Thymus (tissue), 11 donors: ENCODE results near the gene TXNRD2. TPM values are rescaled to one million over a fixed set of nuclear protein-coding genes. Genes with fewer than 3 reads are reported as not detected.

ENCODE experiments used
- DNase-seq, 9 donors: peaks; one replicate each; pipeline ENCODE4 v3.0.0-alpha.2; 2013; ENCODE audit warnings: low spot score in 9 of 9, low read depth in 6 of 9, missing footprints in 1 of 9
- H3K27ac ChIP-seq, 2 donors: one replicate each; pipeline ENCODE4 v1.5.1; 2013; ENCODE audit warnings: control low read depth in 1 of 2, low read depth in 1 of 2, low read length in 1 of 2, mild to moderate bottlenecking in 1 of 2, moderate library complexity in 1 of 2
- H3K27me3 ChIP-seq, 2 donors: one replicate each; pipeline ENCODE4 v1.5.1; 2013; ENCODE audit warnings: low read length in 1 of 2; ENCODE audit not compliant: control insufficient read depth in 2 of 2, insufficient read depth in 1 of 2
- H3K36me3 ChIP-seq, 2 donors: one replicate each; pipeline ENCODE4 v1.5.1; 2013; ENCODE audit warnings: low read length in 1 of 2, mild to moderate bottlenecking in 1 of 2, moderate library complexity in 1 of 2; ENCODE audit not compliant: control insufficient read depth in 2 of 2, insufficient read depth in 2 of 2
- H3K4me1 ChIP-seq, 2 donors: one replicate each; pipeline ENCODE4 v1.5.1; 2013; ENCODE audit warnings: low read length in 2 of 2; ENCODE audit not compliant: control insufficient read depth in 2 of 2, insufficient read depth in 2 of 2
- H3K4me3 ChIP-seq, 2 donors: one replicate each; pipeline ENCODE4 v1.5.1; 2013; ENCODE audit warnings: low read length in 2 of 2, control low read depth in 1 of 2, mild to moderate bottlenecking in 1 of 2
- H3K9me3 ChIP-seq, 2 donors: one replicate each; pipeline ENCODE4 v1.5.1; 2013; ENCODE audit warnings: low read length in 1 of 2, mild to moderate bottlenecking in 1 of 2; ENCODE audit not compliant: control insufficient read depth in 2 of 2, insufficient read depth in 1 of 2
- WGBS: extraction: QIAGEN DNeasy Blood & Tissue Kit; methylation state at CpG from one replicate; pipeline ENCODE4 v1.1.7; 2013; 5-methylcytosine and 5-hydroxymethylcytosine counted together
- polyA plus RNA-seq: library from polyadenylated mRNA; stranded (reverse); fragments of 200-250 nt; gene quantifications from one replicate; pipeline ENCODE4 v1.2.3, GENCODE V29; 2013
- total RNA-seq: library from RNA; stranded (reverse); fragments of 120-200 nt; gene quantifications from one replicate; pipeline ENCODE4 v1.2.4, GENCODE V29; 2013
- donor health status: healthy.

The TXNRD2 gene
- total and polyA plus RNA-seq, 2 donors = 10.1 to 24.2 TPM

GRCh38 chr22:19981961-19982920 is 40.6 kb upstream of the TXNRD2 start:
- Histone ChIP-seq H3K36me3 (no peaks in the 10 kb centered on the region), H3K9me3 (no peaks in the 10 kb centered on the region), H3K27ac (no peak overlapping the region), H3K27me3 (peaks cover 0 to 10% of the 10 kb centered on the region in 2 donors), H3K4me3 (no peak overlapping the region), H3K4me1 (peaks cover 7 to 10% of the 10 kb centered on the region in 2 donors)
- 96% methylated on average over 16 of the region's 16 CpGs for WGBS
- DNase-seq = no peak

GRCh38 chr22:19981171-19981960 is 39.7 kb upstream of the TXNRD2 start:
- no peak for DNase-seq
- Histone ChIP-seq H3K4me3 (no peak overlapping the region), H3K4me1 (peaks cover 4 to 7% of the 10 kb centered on the region in 2 donors), H3K36me3 (no peaks in the 10 kb centered on the region), H3K27me3 (peaks cover 0 to 7% of the 10 kb centered on the region in 2 donors), H3K9me3 (no peaks in the 10 kb centered on the region), H3K27ac (no peak overlapping the region)
- WGBS = 97% methylated on average over 33 of the region's 33 CpGs

GRCh38 chr22:19980766-19981165 is 39.1 kb upstream of the TXNRD2 start:
- WGBS = 96% methylated on average over 7 of the region's 7 CpGs
- no peaks in the 10 kb centered on the region for H3K9me3 ChIP-seq
- H3K27me3 ChIP-seq = peaks cover 0 to 1% of the 10 kb centered on the region in 2 donors
- H3K4me1 ChIP-seq = peaks cover 0 to 2% of the 10 kb centered on the region in 2 donors
- no peak for DNase-seq
- H3K4me3 ChIP-seq = no peak overlapping the region
- no peak overlapping the region for H3K27ac ChIP-seq
- H3K36me3 ChIP-seq = no peaks in the 10 kb centered on the region

DNA sequence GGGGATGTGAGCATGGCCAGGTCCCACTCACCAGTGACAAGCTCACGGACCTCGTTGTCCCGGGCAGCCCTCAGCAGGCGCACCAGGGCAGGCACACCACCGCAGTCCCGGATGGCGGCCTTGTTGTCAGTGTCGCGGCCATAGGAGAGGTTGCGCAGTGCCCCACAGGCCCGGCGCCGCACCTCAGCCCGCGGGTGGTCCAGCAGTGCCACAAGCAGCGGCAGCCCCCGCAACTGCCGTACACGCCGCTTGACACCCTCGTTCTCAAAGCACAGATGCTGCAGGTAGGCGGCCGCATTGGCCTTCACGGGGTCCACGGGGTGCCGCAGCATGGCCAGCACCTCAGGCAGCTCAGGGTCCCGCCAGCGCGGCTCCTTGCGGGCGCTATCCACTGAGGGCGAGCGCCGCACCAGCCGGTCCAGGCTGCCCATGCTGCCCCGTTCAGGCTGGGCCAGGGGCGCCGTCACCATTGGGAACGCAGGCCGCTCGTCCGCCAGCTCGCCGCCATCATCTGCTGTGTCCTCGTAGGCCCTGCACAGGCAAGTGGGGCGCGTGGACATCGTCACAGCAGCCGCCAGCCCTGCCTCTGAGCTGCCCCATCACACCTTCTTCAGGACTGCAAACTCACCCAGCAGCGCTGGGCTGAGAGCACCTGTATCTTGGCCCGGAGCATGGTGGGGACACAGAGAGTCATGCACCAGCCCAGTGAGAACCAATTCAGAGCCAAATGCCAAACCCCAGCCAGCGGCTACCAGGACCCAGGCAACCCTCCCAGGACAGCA is 38.3 kb upstream of the TXNRD2 start:
- 96% methylated on average over 52 of the region's 52 CpGs for WGBS
- H3K27ac ChIP-seq = no peak overlapping the region
- no peaks in the 10 kb centered on the region for H3K9me3 ChIP-seq
- H3K36me3 ChIP-seq = no peaks in the 10 kb centered on the region
- H3K27me3 ChIP-seq = no peaks in the 10 kb centered on the region
- no peak overlapping the region for H3K4me3 ChIP-seq
- DNase-seq = no peak
- H3K4me1 ChIP-seq = peaks cover 3 to 10% of the 10 kb centered on the region in 2 donors

- 97% methylated on average over 17 of the region's 17 CpGs for WGBS
- H3K27me3 ChIP-seq = no peaks in the 10 kb centered on the region
- no peaks in the 10 kb centered on the region for H3K36me3 ChIP-seq
- H3K4me1 ChIP-seq = peaks cover 6 to 21% of the 10 kb centered on the region in 2 donors
- no peaks in the 10 kb centered on the region for H3K9me3 ChIP-seq
- no peak for DNase-seq
- H3K27ac ChIP-seq = no peak overlapping the region
- no peak overlapping the region for H3K4me3 ChIP-seq
These were observed 37.1 kb upstream of the TXNRD2 start for GRCh38 chr22:19978748-19979147.

GRCh38 chr22:19977296-19978243 is 36.0 kb upstream of the TXNRD2 start:
- no peak overlapping the region for H3K4me3 ChIP-seq
- DNase-seq = no peak
- H3K9me3 ChIP-seq = no peaks in the 10 kb centered on the region
- peaks cover 6 to 24% of the 10 kb centered on the region in 2 donors for H3K4me1 ChIP-seq
- WGBS = 96% methylated on average over 32 of the region's 32 CpGs
- no peaks in the 10 kb centered on the region for H3K36me3 ChIP-seq
- H3K27ac ChIP-seq = no peak overlapping the region
- no peaks in the 10 kb centered on the region for H3K27me3 ChIP-seq

DNA sequence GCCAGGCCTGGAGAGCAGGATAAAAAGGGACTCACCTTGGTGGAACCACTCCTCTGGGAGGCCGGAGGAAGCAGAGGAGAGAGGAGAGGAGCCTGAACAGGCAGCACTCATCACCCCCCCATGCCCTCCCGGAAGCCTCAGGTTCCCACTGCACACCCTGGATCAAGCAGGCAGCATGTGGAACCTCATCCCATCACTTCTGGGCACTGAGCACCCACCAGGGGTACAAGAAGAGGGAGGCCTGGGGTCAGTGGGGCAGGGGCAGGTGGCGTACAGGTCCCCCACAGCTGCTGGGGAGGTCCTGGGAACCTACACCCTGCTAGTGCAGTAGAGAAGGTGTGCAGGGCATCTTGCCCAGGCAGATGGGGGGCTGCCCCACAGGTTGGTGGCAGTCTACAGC is 35.1 kb upstream of the TXNRD2 start:
- 96% methylated on average over 3 of the region's 3 CpGs for WGBS
- Histone ChIP-seq H3K9me3 (peaks cover 0 to under 1% of the 10 kb centered on the region in 2 donors), H3K27ac (no peak overlapping the region), H3K36me3 (peaks cover 0 to 3% of the 10 kb centered on the region in 2 donors), H3K27me3 (no peaks in the 10 kb centered on the region), H3K4me3 (no peak overlapping the region), H3K4me1 (peaks cover 6 to 24% of the 10 kb centered on the region in 2 donors)
- no peak for DNase-seq

GRCh38 chr22:19975707-19976035 is 34.1 kb upstream of the TXNRD2 start:
- H3K9me3 ChIP-seq = peaks cover 0 to 2% of the 10 kb centered on the region in 2 donors
- peak overlapping the region in 1 of 2 donors; percentile 26 for H3K27ac ChIP-seq
- peaks cover 6 to 27% of the 10 kb centered on the region in 2 donors for H3K4me1 ChIP-seq
- no peak for DNase-seq
- H3K27me3 ChIP-seq = no peaks in the 10 kb centered on the region
- H3K4me3 ChIP-seq = no peak overlapping the region
- 55% methylated on average over 4 of the region's 4 CpGs for WGBS
- peaks cover 0 to 4% of the 10 kb centered on the region in 2 donors for H3K36me3 ChIP-seq
